Renal cortical epithelial cell (primary cell): ENCODE data around the gene JADE2. TPM values are rescaled to one million over a fixed set of nuclear protein-coding genes. Genes with fewer than 3 reads are reported as not detected.

Experiments used
- total RNA-seq: library from RNA; depleted of rRNA; stranded (reverse); fragments of >200 nt; gene quantifications from 2 replicates; pipeline ENCODE4 v1.2.3, GENCODE V29; 2014

Gene JADE2
- total RNA-seq, 1 donor from 2014 or later: 42.6 TPM

Other genes with a start within 250 kb of the JADE2 start
- gene CDKL3, start 158.5 kb upstream of the JADE2 start, total RNA-seq: 1.4 and 1.9 TPM in 2 replicates
- gene UBE2B, start 154.1 kb upstream of the JADE2 start, total RNA-seq: 33.2 and 50.5 TPM in 2 replicates
- gene CDKN2AIPNL, start 113.8 kb upstream of the JADE2 start, total RNA-seq: 13.1 and 33.2 TPM in 2 replicates
- 55.9 and 104 TPM in 2 replicates for gene SAR1B, start 107.2 kb downstream of the JADE2 start, total RNA-seq
- 25.7 and 47.5 TPM in 2 replicates for gene SEC24A, start 123.1 kb downstream of the JADE2 start, total RNA-seq
- 27.8 and 34.9 TPM in 2 replicates for gene CAMLG, start 212.9 kb downstream of the JADE2 start, total RNA-seq
- gene DDX46, start 233.1 kb downstream of the JADE2 start, total RNA-seq: 12.7 and 39.0 TPM in 2 replicates